Left ventricle myocardium inferior (tissue), 1 donor: ENCODE results near the gene STUB1. TPM values are rescaled to one million over a fixed set of nuclear protein-coding genes. Genes with fewer than 3 reads are reported as not detected.

ENCODE experiments used
- DNase-seq: peaks from one replicate; pipeline ENCODE4 v3.0.0-alpha.2; 2020
- H3K27ac ChIP-seq: fragments of 200-600 bp; replicated peaks from 2 replicates; pipeline ENCODE4 v1.8.0; 2021
- H3K27me3 ChIP-seq: fragments of 200-600 bp; 2 replicates; pipeline ENCODE4 v1.8.0; 2021; ENCODE audit warnings: low read depth
- H3K36me3 ChIP-seq: fragments of 200-600 bp; 2 replicates; pipeline ENCODE4 v1.8.0; 2021
- H3K4me1 ChIP-seq: fragments of 200-600 bp; 2 replicates; pipeline ENCODE4 v1.8.0; 2021
- H3K4me3 ChIP-seq: fragments of 200-600 bp; 2 replicates; pipeline ENCODE4 v1.8.0; 2021; ENCODE audit warnings: mild to moderate bottlenecking, moderate library complexity
- H3K9me3 ChIP-seq: fragments of 200-600 bp; replicated peaks from 2 replicates; pipeline ENCODE4 v1.8.0; 2021
- intact Hi-C: fragments of 100-400 bp; cut with micrococcal nuclease; formaldehyde crosslinking; loops from one replicate; pipeline ENCODE4 v1.11.0; 2022
- total RNA-seq: library from RNA; stranded (reverse); fragmentation: NEBNext Ultra II Directional; extraction: Animal tissue kit (Norgen Biotek cat#: 25700); gene quantifications from one replicate; pipeline ENCODE4 v1.2.1, GENCODE V29; 2021
- TF ChIP-seq, protein P1 (sequence below): fragments of 200-600 bp; IDR thresholded peaks from 2 replicates; pipeline ENCODE4 v1.8.0; 2021; ENCODE audit warnings: antibody characterized with exemption, mild to moderate bottlenecking, borderline replicate concordance
- donor health status: DM: no; HTN: yes; CAD: no; lungs with severe emphysema.

STUB1 gene
- total RNA-seq, 1 donor from 2014 or later, result 113 TPM

DNA sequence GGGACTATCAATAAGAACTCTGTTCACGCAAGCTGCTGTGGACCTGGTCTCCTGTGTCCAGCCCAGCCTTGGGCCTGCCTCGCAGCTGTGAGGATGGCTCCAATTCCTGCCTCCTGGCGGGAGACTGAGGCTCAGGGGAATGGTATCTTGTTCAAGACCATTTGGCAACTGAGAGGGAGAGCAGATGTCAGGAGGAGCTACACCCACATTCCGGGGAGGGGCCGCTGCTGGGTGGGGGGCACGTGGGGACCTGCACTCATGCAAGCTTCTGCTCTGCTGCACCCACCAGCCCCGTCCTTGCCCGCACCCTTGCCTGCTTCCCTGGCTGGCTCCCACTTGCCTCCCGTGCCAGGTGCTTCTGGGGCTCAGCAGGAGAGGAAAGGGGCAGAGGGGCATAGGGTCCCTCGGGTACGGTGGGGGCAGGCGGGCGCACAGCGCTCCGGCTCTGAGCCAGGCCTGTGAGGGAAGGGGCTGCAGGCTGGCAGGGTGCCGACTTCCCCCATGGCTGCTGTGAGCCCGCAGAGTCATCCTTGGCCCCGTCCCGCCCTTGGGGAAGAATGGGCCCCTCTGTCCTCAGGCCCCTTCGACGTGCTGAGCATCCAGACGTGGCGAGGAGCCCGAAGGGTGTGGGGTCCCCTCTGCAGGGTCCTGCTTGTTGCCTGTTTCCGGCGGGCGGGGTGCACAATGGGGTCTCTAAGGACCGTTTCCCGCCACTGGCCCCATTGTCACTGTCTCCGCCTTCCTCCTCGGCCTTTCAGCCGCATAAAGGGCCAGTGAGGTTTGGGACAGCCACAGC lies 37.4 kb downstream of the STUB1 start:
- H3K4me1 ChIP-seq, result peaks cover 65% of the 10 kb centered on the region
- H3K9me3 ChIP-seq, result no peaks in the 10 kb centered on the region
- H3K27ac ChIP-seq, result no peak overlapping the region
- no peak overlapping the region for H3K4me3 ChIP-seq
- intact Hi-C loops, result no loop called here
- no peak for DNase-seq
- TF ChIP-seq, protein P1, sequence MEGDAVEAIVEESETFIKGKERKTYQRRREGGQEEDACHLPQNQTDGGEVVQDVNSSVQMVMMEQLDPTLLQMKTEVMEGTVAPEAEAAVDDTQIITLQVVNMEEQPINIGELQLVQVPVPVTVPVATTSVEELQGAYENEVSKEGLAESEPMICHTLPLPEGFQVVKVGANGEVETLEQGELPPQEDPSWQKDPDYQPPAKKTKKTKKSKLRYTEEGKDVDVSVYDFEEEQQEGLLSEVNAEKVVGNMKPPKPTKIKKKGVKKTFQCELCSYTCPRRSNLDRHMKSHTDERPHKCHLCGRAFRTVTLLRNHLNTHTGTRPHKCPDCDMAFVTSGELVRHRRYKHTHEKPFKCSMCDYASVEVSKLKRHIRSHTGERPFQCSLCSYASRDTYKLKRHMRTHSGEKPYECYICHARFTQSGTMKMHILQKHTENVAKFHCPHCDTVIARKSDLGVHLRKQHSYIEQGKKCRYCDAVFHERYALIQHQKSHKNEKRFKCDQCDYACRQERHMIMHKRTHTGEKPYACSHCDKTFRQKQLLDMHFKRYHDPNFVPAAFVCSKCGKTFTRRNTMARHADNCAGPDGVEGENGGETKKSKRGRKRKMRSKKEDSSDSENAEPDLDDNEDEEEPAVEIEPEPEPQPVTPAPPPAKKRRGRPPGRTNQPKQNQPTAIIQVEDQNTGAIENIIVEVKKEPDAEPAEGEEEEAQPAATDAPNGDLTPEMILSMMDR, result no peak
- H3K36me3 ChIP-seq, result no peaks in the 10 kb centered on the region
- H3K27me3 ChIP-seq, result no peaks in the 10 kb centered on the region

DNA sequence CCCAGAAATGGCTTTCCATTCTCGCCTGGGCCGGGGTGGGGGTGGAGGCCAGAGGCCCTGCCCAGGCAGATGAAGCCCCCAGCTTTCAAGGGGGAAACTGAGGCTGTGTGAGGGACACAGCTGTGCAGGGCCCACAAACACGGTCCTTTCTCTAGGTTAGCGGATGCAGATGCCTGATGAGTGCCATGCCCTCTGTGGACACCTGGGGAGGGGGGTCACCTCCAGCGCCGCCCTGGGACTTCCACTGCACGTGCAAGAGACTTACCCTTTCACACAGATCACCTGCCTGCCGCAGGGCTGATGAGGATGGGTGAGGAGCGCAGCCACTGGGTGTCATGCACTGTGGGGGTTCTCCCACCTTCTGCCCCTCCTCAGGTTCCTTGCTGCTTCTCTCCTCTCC lies 38.2 kb downstream of the STUB1 start:
- H3K36me3 ChIP-seq, result no peaks in the 10 kb centered on the region
- no peaks in the 10 kb centered on the region for H3K27me3 ChIP-seq
- no peak overlapping the region for H3K27ac ChIP-seq
- H3K4me1 ChIP-seq, result peaks cover 65% of the 10 kb centered on the region
- TF ChIP-seq, protein P1, result no peak
- no peak overlapping the region for H3K4me3 ChIP-seq
- intact Hi-C loops, result no loop called here
- DNase-seq, result no peak
- H3K9me3 ChIP-seq, result no peaks in the 10 kb centered on the region

DNA sequence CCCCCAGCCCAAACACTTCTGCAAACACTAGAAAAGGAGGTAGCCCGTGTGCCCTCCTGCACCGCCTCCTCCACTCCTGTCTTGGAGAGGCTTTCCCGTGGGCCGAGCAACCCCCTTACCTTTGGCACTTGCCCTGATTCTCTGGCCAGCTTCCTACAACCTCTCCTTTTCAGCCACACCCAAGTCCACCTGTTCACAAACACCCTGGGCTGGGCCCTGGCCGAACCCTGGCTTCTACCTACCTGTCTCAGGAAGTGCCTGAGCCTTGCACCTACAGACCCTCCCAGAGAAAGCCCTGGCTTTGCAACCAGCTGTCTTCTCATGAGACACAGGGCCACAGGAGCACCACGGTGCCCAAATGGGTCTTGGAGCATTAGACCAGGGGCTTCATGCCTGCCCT lies 38.7 kb downstream of the STUB1 start:
- no peak for DNase-seq
- Histone ChIP-seq H3K36me3 (no peaks in the 10 kb centered on the region), H3K4me1 (peaks cover 65% of the 10 kb centered on the region), H3K9me3 (no peaks in the 10 kb centered on the region), H3K4me3 (no peak overlapping the region), H3K27ac (no peak overlapping the region), H3K27me3 (no peaks in the 10 kb centered on the region)
- TF ChIP-seq, protein P1, result no peak
- intact Hi-C loops, result no loop called here

- Histone ChIP-seq H3K27me3 (no peaks in the 10 kb centered on the region), H3K4me3 (peak overlapping the region; percentile 96), H3K9me3 (no peaks in the 10 kb centered on the region), H3K4me1 (peaks cover 57% of the 10 kb centered on the region), H3K36me3 (no peaks in the 10 kb centered on the region), H3K27ac (peak overlapping the region; percentile 97)
- TF ChIP-seq, protein P1, result peak; percentile 21
- no peak for DNase-seq
- intact Hi-C loops, result no loop called here
Observed at GRCh38 chr16:719815-720446, 39.7 kb downstream of the STUB1 start.

- no peaks in the 10 kb centered on the region for H3K36me3 ChIP-seq
- TF ChIP-seq, protein P1, result no peak
- peaks cover 53% of the 10 kb centered on the region for H3K4me1 ChIP-seq
- H3K9me3 ChIP-seq, result no peaks in the 10 kb centered on the region
- H3K27ac ChIP-seq, result peak overlapping the region; percentile 97
- DNase-seq, result peak; percentile 46
- H3K27me3 ChIP-seq, result no peaks in the 10 kb centered on the region
- intact Hi-C loops, result no loop called here
- H3K4me3 ChIP-seq, result peak overlapping the region; percentile 96
Observed at GRCh38 chr16:720447-720989, 40.3 kb downstream of the STUB1 start.
